ENCODE results near the gene WSCD2.
A peak's percentile ranks its signal among the peaks of the same experiment; 100 is the strongest.

Gene WSCD2

DNA sequence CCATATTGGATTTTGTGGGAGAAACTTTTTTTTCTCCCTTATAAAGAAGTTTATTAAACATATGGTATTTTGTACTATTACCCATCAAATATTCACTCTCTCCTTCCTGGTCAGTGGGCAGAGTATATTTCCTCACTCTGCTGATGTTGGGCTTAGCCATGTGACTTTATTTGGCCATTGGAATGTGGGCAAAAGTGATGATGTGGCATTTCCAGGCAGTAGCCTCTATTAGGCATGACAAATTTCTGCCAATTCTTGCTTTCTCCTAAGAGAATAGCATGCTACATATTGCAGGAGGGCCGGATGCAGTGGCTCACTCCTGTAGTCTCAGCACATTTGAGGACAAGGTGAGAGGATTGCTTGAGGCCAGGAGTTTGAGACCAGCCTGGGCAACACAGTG lies 24.4 kb upstream of the WSCD2 start:
- no peaks in the 10 kb centered on the region for H3K27me3 ChIP-seq
- no peaks in the 10 kb centered on the region for H4K20me1 ChIP-seq
- H3K27ac ChIP-seq: no peak overlapping the region
- TF ChIP-seq Cebpa-rat (IDR thresholded peaks at IDR 0.05): no peak
- H3K9ac ChIP-seq: no peak overlapping the region
- no peak overlapping the region for H3K4me2 ChIP-seq
- H3K36me3 ChIP-seq: no peaks in the 10 kb centered on the region
- H3K9me3 ChIP-seq (replicated peaks in 1 of 11): no peaks in the 10 kb centered on the region
- no peaks in the 10 kb centered on the region for H3K4me1 ChIP-seq
- H3K4me3 ChIP-seq: no peak overlapping the region

- Histone ChIP-seq H3K36me3 (no peaks in the 10 kb centered on the region), H3K9me3 (replicated peaks in 1 of 11) (no peaks in the 10 kb centered on the region), H3K4me1 (no peaks in the 10 kb centered on the region), H3K9ac (no peak overlapping the region), H4K20me1 (no peaks in the 10 kb centered on the region), H3K27me3 (no peaks in the 10 kb centered on the region), H3K27ac (no peak overlapping the region), H3K4me3 (no peak overlapping the region), H3K4me2 (no peak overlapping the region)
- TF ChIP-seq Cebpa-rat (IDR thresholded peaks at IDR 0.05): no peak
Measured at GRCh38 chr12:108106599-108106998, 22.5 kb upstream of the WSCD2 start.

- H3K9ac ChIP-seq: no peak overlapping the region
Measured at GRCh38 chr12:108107293-108107692, 21.8 kb upstream of the WSCD2 start.

GRCh38 chr12:108109504-108109903 lies 19.6 kb upstream of the WSCD2 start:
- Histone ChIP-seq H3K27ac (no peak overlapping the region), H4K20me1 (no peaks in the 10 kb centered on the region), H3K9me3 (replicated peaks in 1 of 11) (no peaks in the 10 kb centered on the region), H3K4me3 (no peak overlapping the region), H3K36me3 (no peaks in the 10 kb centered on the region), H3K4me2 (no peak overlapping the region), H3K27me3 (no peaks in the 10 kb centered on the region), H3K4me1 (no peaks in the 10 kb centered on the region), H3K9ac (no peak overlapping the region)
- TF ChIP-seq Cebpa-rat (IDR thresholded peaks at IDR 0.05): no peak

More at GRCh38 chr12:108107293-108107692, 21.8 kb upstream of the WSCD2 start:
- Histone ChIP-seq H3K4me1 (no peaks in the 10 kb centered on the region), H3K4me3 (no peak overlapping the region), H3K4me2 (no peak overlapping the region), H3K27me3 (no peaks in the 10 kb centered on the region), H3K9me3 (replicated peaks in 1 of 11) (no peaks in the 10 kb centered on the region), H4K20me1 (no peaks in the 10 kb centered on the region), H3K36me3 (no peaks in the 10 kb centered on the region), H3K27ac (no peak overlapping the region)
- TF ChIP-seq Cebpa-rat (IDR thresholded peaks at IDR 0.05): no peak

GRCh38 chr12:108109954-108110353 lies 19.1 kb upstream of the WSCD2 start:
- no peak overlapping the region for H3K4me3 ChIP-seq
- no peak overlapping the region for H3K27ac ChIP-seq
- H3K4me1 ChIP-seq: no peaks in the 10 kb centered on the region
- no peak overlapping the region for H3K4me2 ChIP-seq
- no peak overlapping the region for H3K9ac ChIP-seq
- no peaks in the 10 kb centered on the region for H3K36me3 ChIP-seq
- H3K27me3 ChIP-seq: no peaks in the 10 kb centered on the region
- no peak for TF ChIP-seq Cebpa-rat (IDR thresholded peaks at IDR 0.05)
- no peaks in the 10 kb centered on the region for H3K9me3 ChIP-seq (replicated peaks in 1 of 11)
- no peaks in the 10 kb centered on the region for H4K20me1 ChIP-seq

DNA sequence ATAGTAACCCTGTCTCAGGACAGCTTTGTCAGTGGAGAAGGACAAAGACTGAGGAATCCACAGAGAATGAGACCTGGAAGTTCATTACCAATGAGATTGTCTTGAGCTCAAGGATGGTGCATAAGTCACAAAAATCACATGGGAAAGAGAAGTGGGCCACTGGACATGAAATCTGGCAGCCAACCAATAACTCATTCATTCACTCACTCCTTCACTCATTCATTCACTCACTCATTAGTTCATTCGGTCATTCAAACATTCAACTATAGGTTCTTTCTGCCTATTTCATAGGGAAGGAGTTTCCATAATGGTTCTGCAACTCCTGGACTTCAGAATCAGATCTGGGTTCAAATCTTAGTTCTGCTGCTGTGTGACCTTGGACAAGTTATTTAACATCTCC lies 18.2 kb upstream of the WSCD2 start:
- Histone ChIP-seq H3K4me2 (no peak overlapping the region), H3K4me3 (no peak overlapping the region), H4K20me1 (no peaks in the 10 kb centered on the region), H3K27me3 (no peaks in the 10 kb centered on the region), H3K27ac (no peak overlapping the region), H3K9me3 (replicated peaks in 1 of 11) (no peaks in the 10 kb centered on the region), H3K9ac (no peak overlapping the region), H3K36me3 (no peaks in the 10 kb centered on the region), H3K4me1 (peaks cover 0 to 8% (median 0%) of the 10 kb centered on the region in 10 experiments; a peak in 8 of 20 replicates)
- TF ChIP-seq Cebpa-rat (IDR thresholded peaks at IDR 0.05): no peak

DNA sequence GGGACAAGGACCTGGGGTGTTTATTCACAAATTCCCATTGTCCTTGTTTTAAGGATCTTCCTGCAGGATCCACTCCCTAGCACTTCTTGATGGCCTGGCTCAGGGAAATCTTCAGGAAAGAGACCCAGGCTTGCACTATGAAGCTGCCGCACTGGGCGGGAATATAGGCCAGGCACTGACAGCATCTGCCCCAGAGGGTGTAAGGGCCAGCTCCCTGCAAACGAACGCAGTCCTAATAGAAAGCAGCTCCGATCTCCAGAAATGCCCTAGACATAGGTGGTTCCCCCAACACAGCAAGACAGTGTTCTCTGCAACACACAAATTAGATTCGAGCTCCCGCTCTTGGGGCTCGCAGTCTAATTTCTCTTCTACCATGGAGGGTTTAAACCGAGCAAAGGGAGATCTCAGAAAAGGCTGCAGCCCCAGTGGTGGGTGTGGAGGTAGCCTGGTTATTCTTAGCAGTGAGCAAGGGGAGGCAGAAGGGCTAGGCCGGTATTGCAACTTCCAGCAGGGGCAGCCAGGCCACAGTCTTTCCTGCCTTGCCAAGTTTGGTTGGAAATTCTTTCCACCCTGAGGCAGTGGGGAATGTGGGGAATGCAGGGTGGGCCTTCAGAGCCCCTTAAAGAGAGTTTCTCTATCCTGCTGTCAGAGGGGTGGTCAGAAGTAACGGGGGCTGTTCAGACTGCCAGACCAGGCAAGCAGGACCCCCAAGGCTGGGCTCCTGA lies 16.1 kb upstream of the WSCD2 start:
- Histone ChIP-seq H4K20me1 (no peaks in the 10 kb centered on the region), H3K27me3 (no peaks in the 10 kb centered on the region), H3K4me1 (peaks cover 0 to 18% (median 2%) of the 10 kb centered on the region in 10 experiments; a peak in 8 of 20 replicates), H3K36me3 (no peaks in the 10 kb centered on the region), H3K9ac (no peak overlapping the region), H3K9me3 (replicated peaks in 1 of 11) (no peaks in the 10 kb centered on the region), H3K4me2 (no peak overlapping the region), H3K27ac (no peak overlapping the region), H3K4me3 (no peak overlapping the region)
- no peak for TF ChIP-seq Cebpa-rat (IDR thresholded peaks at IDR 0.05)

DNA sequence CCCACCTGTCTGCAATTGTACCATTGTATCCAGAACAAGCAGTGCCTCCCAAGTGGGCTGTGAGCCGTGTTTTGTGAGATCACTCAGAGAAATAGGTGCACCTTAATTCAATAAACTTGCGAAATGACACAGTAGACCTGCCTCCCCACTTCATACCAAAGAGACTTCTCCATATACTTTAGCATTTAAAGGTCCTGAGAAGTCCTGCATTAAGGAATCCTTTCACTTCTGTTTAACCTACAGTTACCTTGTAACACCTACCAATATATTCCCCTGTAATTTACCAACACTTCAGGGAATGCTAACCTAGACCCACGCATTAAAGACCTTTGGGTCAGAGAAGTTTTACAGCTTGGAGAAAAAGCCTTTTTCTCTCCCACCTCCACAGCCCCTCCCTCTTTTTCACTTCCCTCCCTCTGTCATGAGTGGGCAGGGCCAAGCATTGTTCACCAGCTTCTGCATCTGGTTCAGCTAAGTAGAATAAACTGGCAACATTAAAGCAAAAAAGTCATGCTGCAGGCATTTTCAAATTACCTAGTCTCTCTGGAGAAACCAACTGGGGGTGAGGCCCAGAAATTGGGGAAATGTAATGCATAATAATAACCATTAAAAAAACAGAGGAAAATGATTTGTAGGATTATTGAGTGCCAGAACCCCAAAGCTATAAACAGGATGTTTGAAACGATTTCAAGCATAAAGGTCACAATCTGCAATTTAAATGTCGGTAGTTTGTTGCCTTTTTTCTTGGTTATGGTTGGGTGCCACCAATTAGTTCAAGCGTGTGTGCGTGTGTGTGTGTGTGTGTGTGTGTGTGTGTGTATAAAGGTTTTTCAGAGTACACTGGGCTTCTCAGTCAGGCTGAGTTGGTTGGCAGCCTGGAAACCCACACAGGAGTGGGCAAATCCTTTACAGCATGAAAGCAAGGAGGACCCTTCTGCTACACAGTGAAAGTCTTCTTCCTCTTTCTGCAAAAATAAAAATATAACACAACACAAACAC lies 13.7 kb upstream of the WSCD2 start:
- no peak overlapping the region for H3K9ac ChIP-seq
- H3K4me2 ChIP-seq: peak overlapping the region in 3 of 11 experiments; percentile 16 to 59 (median 55); a peak in 5 of 22 replicates
- no peak for TF ChIP-seq Cebpa-rat (IDR thresholded peaks at IDR 0.05)
- H3K36me3 ChIP-seq: no peaks in the 10 kb centered on the region
- no peaks in the 10 kb centered on the region for H3K9me3 ChIP-seq (replicated peaks in 1 of 11)
- peaks cover 0 to 29% (median 2%) of the 10 kb centered on the region in 10 experiments; a peak in 8 of 20 replicates for H3K4me1 ChIP-seq
- no peak overlapping the region for H3K4me3 ChIP-seq
- H3K27ac ChIP-seq: no peak overlapping the region
- no peaks in the 10 kb centered on the region for H4K20me1 ChIP-seq
- no peaks in the 10 kb centered on the region for H3K27me3 ChIP-seq

DNA sequence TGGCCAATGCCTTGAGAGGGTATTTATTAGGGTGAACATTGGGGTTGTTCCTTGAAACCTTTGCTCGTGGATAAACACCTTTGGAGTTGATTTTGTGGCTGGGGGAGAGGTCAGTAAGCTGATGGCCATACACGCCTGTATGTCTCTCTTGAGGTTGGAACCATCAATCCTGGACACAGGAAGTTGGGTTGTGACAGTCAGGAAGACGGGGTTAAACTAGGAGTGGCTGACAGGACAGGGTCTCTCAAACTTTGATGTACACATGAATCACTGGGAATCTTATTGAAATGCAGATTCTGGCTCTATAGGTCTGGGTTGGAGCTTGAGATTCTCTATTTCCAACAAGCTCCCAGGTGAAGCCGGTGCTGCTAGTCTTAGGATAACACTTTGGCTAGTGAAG lies 12.8 kb upstream of the WSCD2 start:
- no peaks in the 10 kb centered on the region for H3K9me3 ChIP-seq (replicated peaks in 1 of 11)
- no peaks in the 10 kb centered on the region for H3K27me3 ChIP-seq
- no peak overlapping the region for H3K4me3 ChIP-seq
- no peak for TF ChIP-seq Cebpa-rat (IDR thresholded peaks at IDR 0.05)
- H3K27ac ChIP-seq: no peak overlapping the region
- no peaks in the 10 kb centered on the region for H4K20me1 ChIP-seq
- H3K4me1 ChIP-seq: peaks cover 0 to 29% (median 2%) of the 10 kb centered on the region in 10 experiments; a peak in 8 of 20 replicates
- peak overlapping the region in 3 of 11 experiments; percentile 16 to 59 (median 55); a peak in 5 of 22 replicates for H3K4me2 ChIP-seq
- H3K36me3 ChIP-seq: no peaks in the 10 kb centered on the region
- no peak overlapping the region for H3K9ac ChIP-seq
